GM12891 (cell line): ENCODE measurements around the gene NENF.

Source experiments
- PAX5 ChIP-seq: IDR thresholded peaks from 2 replicates; pipeline ENCODE4 v1.6.1; 2011; ENCODE audit warnings: low read length, moderate library complexity, mild to moderate bottlenecking; ENCODE audit not compliant: insufficient read depth, severe bottlenecking
- POLR2A ChIP-seq: IDR thresholded peaks from 2 replicates; pipeline ENCODE4 v1.6.1; 2011; ENCODE audit warnings: low read depth, low read length, control low read depth
- SPI1 ChIP-seq: IDR thresholded peaks from 2 replicates; pipeline ENCODE4 v1.6.1; 2011; ENCODE audit warnings: low read depth, low read length, control low read depth
- TAF1 ChIP-seq: IDR thresholded peaks from 2 replicates; pipeline ENCODE4 v1.6.1; 2011; ENCODE audit warnings: low read depth, low read length, control low read depth

GRCh38 chr1:212413902-212414327 lies 18.8 kb upstream of the NENF start:
- no peak for TF ChIP-seq POLR2A
- TF ChIP-seq PAX5, result no peak
- no peak for TF ChIP-seq SPI1
- no peak for TF ChIP-seq TAF1
